HUES64 (cell line): ENCODE data around the gene BTBD9.

ENCODE experiments used
- H3K27ac ChIP-seq: 2 replicates; pipeline ENCODE4 v1.7.0; 2013; ENCODE audit warnings: low read depth, low read length, inconsistent platforms
- H3K27me3 ChIP-seq: 2 replicates; pipeline ENCODE4 v1.6.1; 2013; ENCODE audit warnings: mild to moderate bottlenecking, low read length; ENCODE audit not compliant: insufficient read depth
- H3K36me3 ChIP-seq: 2 replicates; pipeline ENCODE4 v1.6.1; 2013; ENCODE audit warnings: mild to moderate bottlenecking, low read length; ENCODE audit not compliant: insufficient read depth
- H3K4me1 ChIP-seq: 2 replicates; pipeline ENCODE4 v1.6.1; 2013; ENCODE audit warnings: mild to moderate bottlenecking, low read length, moderate library complexity; ENCODE audit not compliant: insufficient read depth
- H3K4me3 ChIP-seq: 2 replicates; pipeline ENCODE4 v1.5.1; 2013; ENCODE audit warnings: mild to moderate bottlenecking, low read length, moderate library complexity
- H3K9ac ChIP-seq: 2 replicates; pipeline ENCODE4 v1.6.1; 2013; ENCODE audit warnings: mild to moderate bottlenecking, low read depth, low read length
- H3K9me3 ChIP-seq: 2 replicates; pipeline ENCODE4 v1.6.1; 2013; ENCODE audit warnings: low read depth, low read length; ENCODE audit not compliant: insufficient read depth
- WGBS: fragments of 150-250, 120-280 bp; methylation state at CpG from one replicate; pipeline ENCODE4 v1.1.7; 2013; ENCODE audit warnings: missing lambda C conversion rate; 5-methylcytosine and 5-hydroxymethylcytosine counted together

Gene BTBD9

GRCh38 chr6:38518511-38519304 is 121.0 kb downstream of the BTBD9 start:
- H3K27me3 ChIP-seq, result no peaks in the 10 kb centered on the region
- no peak overlapping the region for H3K9ac ChIP-seq
- no peaks in the 10 kb centered on the region for H3K36me3 ChIP-seq
- no peak overlapping the region for H3K4me3 ChIP-seq
- no peak overlapping the region for H3K27ac ChIP-seq
- no peaks in the 10 kb centered on the region for H3K9me3 ChIP-seq
- no peaks in the 10 kb centered on the region for H3K4me1 ChIP-seq

DNA sequence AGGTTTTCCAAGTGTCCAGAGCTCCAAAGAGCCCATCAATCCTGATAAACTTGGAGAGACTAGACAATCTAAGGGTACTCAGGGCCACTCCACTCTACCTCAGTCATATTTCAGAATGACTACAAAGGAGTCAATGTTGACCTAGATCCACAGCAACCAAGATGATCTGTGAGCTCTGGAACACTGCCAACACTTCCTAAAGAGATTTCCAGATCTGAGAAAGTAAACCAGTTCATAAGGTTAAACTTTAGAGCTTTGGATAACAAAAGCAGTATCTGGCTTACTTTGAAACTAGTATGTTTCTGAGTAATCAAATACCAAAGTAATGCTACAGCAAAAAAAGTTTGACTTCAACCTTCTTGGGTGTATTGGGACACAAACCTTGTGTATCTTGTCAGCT is 122.7 kb downstream of the BTBD9 start:
- Histone ChIP-seq H3K36me3 (no peaks in the 10 kb centered on the region), H3K9ac (no peak overlapping the region), H3K27me3 (no peaks in the 10 kb centered on the region), H3K4me1 (no peaks in the 10 kb centered on the region), H3K4me3 (no peak overlapping the region), H3K27ac (no peak overlapping the region), H3K9me3 (no peaks in the 10 kb centered on the region)

- Histone ChIP-seq H3K27me3 (no peaks in the 10 kb centered on the region), H3K9ac (no peak overlapping the region), H3K4me3 (no peak overlapping the region), H3K27ac (no peak overlapping the region), H3K9me3 (no peaks in the 10 kb centered on the region), H3K4me1 (peaks cover 9% of the 10 kb centered on the region), H3K36me3 (no peaks in the 10 kb centered on the region)
Measured at GRCh38 chr6:38514399-38514798, 125.3 kb downstream of the BTBD9 start.

- Histone ChIP-seq H3K4me1 (peaks cover 22% of the 10 kb centered on the region), H3K27ac (no peak overlapping the region), H3K9me3 (no peaks in the 10 kb centered on the region), H3K9ac (no peak overlapping the region), H3K4me3 (no peak overlapping the region), H3K27me3 (no peaks in the 10 kb centered on the region), H3K36me3 (no peaks in the 10 kb centered on the region)
- WGBS, result 94% methylated on average over 5 of the region's 5 CpGs
Measured at GRCh38 chr6:38512211-38512610, 127.5 kb downstream of the BTBD9 start.

GRCh38 chr6:38510205-38510604 is 129.5 kb downstream of the BTBD9 start:
- H3K27me3 ChIP-seq, result no peaks in the 10 kb centered on the region
- no CpG with 5 or more reads among the region's 1 CpG for WGBS
- no peak overlapping the region for H3K9ac ChIP-seq
- no peaks in the 10 kb centered on the region for H3K9me3 ChIP-seq
- H3K4me1 ChIP-seq, result peaks cover 22% of the 10 kb centered on the region
- H3K36me3 ChIP-seq, result no peaks in the 10 kb centered on the region
- no peak overlapping the region for H3K4me3 ChIP-seq
- no peak overlapping the region for H3K27ac ChIP-seq

- 39% methylated on average over 1 of the region's 1 CpG for WGBS
- Histone ChIP-seq H3K4me1 (peaks cover 22% of the 10 kb centered on the region), H3K27ac (no peak overlapping the region), H3K4me3 (no peak overlapping the region), H3K27me3 (no peaks in the 10 kb centered on the region), H3K9ac (no peak overlapping the region), H3K36me3 (no peaks in the 10 kb centered on the region), H3K9me3 (no peaks in the 10 kb centered on the region)
Measured at GRCh38 chr6:38509713-38510112, 130.0 kb downstream of the BTBD9 start.

- no peaks in the 10 kb centered on the region for H3K36me3 ChIP-seq
- no peak overlapping the region for H3K27ac ChIP-seq
- no peaks in the 10 kb centered on the region for H3K27me3 ChIP-seq
- no peaks in the 10 kb centered on the region for H3K9me3 ChIP-seq
- H3K4me1 ChIP-seq, result peaks cover 22% of the 10 kb centered on the region
- H3K4me3 ChIP-seq, result no peak overlapping the region
- no peak overlapping the region for H3K9ac ChIP-seq
Measured at GRCh38 chr6:38508894-38509293, 130.8 kb downstream of the BTBD9 start.

DNA sequence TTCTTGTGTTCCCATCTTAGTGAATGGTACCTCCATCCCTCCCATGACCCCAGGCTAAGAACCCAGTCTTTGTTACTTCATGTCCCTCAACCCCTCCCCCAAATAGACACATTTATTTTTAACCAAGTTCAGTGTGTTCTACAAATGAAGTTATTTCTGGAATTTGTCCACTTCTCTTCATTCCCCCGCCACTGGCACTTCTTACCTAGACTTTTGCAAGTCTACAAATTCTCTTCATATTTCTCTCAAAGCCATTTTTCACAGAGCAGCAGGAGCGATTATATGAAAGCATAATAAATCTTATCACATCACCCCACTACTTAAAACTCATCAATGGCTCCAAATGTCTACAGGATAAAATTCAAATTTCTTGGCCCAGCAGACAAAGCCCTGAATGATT is 131.4 kb downstream of the BTBD9 start:
- H3K27me3 ChIP-seq, result no peaks in the 10 kb centered on the region
- peaks cover 26% of the 10 kb centered on the region for H3K4me1 ChIP-seq
- WGBS, result 95% methylated on average over 2 of the region's 2 CpGs
- no peak overlapping the region for H3K27ac ChIP-seq
- H3K36me3 ChIP-seq, result no peaks in the 10 kb centered on the region
- no peak overlapping the region for H3K4me3 ChIP-seq
- H3K9ac ChIP-seq, result no peak overlapping the region
- no peaks in the 10 kb centered on the region for H3K9me3 ChIP-seq

DNA sequence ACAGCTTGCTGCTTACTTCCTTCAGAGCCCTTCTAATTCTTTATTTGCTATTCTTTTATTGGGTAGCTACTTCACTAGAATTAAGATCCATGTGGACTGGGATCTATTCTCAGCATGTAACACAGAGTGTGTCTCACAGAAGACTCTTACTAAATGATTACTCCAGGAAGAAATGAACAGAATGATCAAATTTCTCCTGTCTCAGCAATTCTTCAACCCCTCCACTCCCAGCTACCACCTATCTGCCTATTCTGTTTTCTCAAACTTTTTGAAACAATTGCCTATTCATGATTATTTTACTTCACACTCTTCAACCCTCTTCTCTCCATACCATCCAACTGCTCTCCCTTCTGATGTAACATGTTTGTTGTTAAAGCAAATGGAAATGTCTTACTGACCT is 132.6 kb downstream of the BTBD9 start:
- Histone ChIP-seq H3K27ac (no peak overlapping the region), H3K9me3 (no peaks in the 10 kb centered on the region), H3K4me1 (peaks cover 30% of the 10 kb centered on the region), H3K9ac (no peak overlapping the region), H3K36me3 (no peaks in the 10 kb centered on the region), H3K4me3 (no peak overlapping the region), H3K27me3 (no peaks in the 10 kb centered on the region)

GRCh38 chr6:38505826-38506225 is 133.9 kb downstream of the BTBD9 start:
- WGBS, result 98% methylated on average over 5 of the region's 5 CpGs

GRCh38 chr6:38504996-38505395 is 134.7 kb downstream of the BTBD9 start:
- WGBS, result 89% methylated on average over 3 of the region's 3 CpGs

More at GRCh38 chr6:38505826-38506225, 133.9 kb downstream of the BTBD9 start:
- Histone ChIP-seq H3K9me3 (no peaks in the 10 kb centered on the region), H3K27me3 (no peaks in the 10 kb centered on the region), H3K4me3 (no peak overlapping the region), H3K36me3 (no peaks in the 10 kb centered on the region), H3K9ac (no peak overlapping the region), H3K4me1 (peaks cover 30% of the 10 kb centered on the region), H3K27ac (no peak overlapping the region)

More at GRCh38 chr6:38504996-38505395, 134.7 kb downstream of the BTBD9 start:
- Histone ChIP-seq H3K4me1 (peaks cover 27% of the 10 kb centered on the region), H3K36me3 (no peaks in the 10 kb centered on the region), H3K27me3 (no peaks in the 10 kb centered on the region), H3K9ac (no peak overlapping the region), H3K4me3 (no peak overlapping the region), H3K27ac (no peak overlapping the region), H3K9me3 (no peaks in the 10 kb centered on the region)
